GM12878 (cell line): Measurements from ENCODE around the gene GALP. TPM values are rescaled to one million over a fixed set of nuclear protein-coding genes. Genes with fewer than 3 reads are reported as not detected.

Experiments
- ATAC-seq: fragments of 200-7000 bp; cut with Tn5 transposase; 3 replicates; pipeline ENCODE4 v1.9.1; 2020; ENCODE audit warnings: mild to moderate bottlenecking, moderate library complexity
- BruUV-seq: library from RNA; stranded (reverse); fragments of 400-500 nt; replicated peaks from 2 replicates; lab custom pipeline; 2021; lab: Mats Ljungman, UMichigan
- CTCF ChIA-PET: fragments of 300-600 bp; sonication (Branson Sonifier 250); formaldehyde crosslinking; extraction: SDS; loops from one replicate; lab custom pipeline; 2021; ENCODE audit warnings: inconsistent platforms; lab: Yijun Ruan, JAX
- POLR2A ChIA-PET: fragments of 350-600 bp; formaldehyde crosslinking; extraction: SDS; loops from one replicate; lab custom pipeline; 2021; ENCODE audit warnings: inconsistent platforms; lab: Charles Lee
- RAD21 ChIA-PET: fragments of 300-600 bp; sonication (Branson Sonifier 250); formaldehyde crosslinking; loops from one replicate; lab custom pipeline; 2023; ENCODE audit warnings: antibody characterized with exemption; ENCODE audit not compliant: unreplicated experiment; lab: Charles Lee
- SMC1A ChIA-PET: fragments of 300-600 bp; sonication (Branson Sonifier 250); formaldehyde crosslinking; loops from one replicate; lab custom pipeline; 2023; ENCODE audit not compliant: unreplicated experiment, uncharacterized antibody; lab: Charles Lee
- DNase-seq: peaks from one replicate; pipeline ENCODE4 v3.0.0-alpha.2; 2011; ENCODE audit warnings: low read depth, low spot score
- FAIRE-seq: peaks from 3 replicates; lab custom pipeline; 2011; peaks lifted over from hg19 to GRCh38; lab: Jason Lieb, UNC
- H2AFZ ChIP-seq: 2 replicates; pipeline ENCODE4 v1.6.0; 2011; ENCODE audit warnings: low read depth, low read length, control low read depth; ENCODE audit not compliant: control insufficient read depth
- H3K27ac ChIP-seq: 2 replicates; pipeline ENCODE4 v1.5.1; 2011; ENCODE audit warnings: control low read depth; ENCODE audit not compliant: control insufficient read depth, insufficient read depth
- H3K27me3 ChIP-seq, 2 experiments: replicated peaks in 1 of 2; 2 replicates each; pipeline versions ENCODE4 v1.6.0 to v1.6.1; 2011; ENCODE audit warnings: low read length in 1 of 2; ENCODE audit not compliant: control insufficient read depth in 2 of 2, insufficient read depth in 2 of 2
- H3K36me3 ChIP-seq, 2 experiments: 2 replicates each; pipeline ENCODE4 v1.5.1; 2011; ENCODE audit warnings: low read length in 1 of 2; ENCODE audit not compliant: control insufficient read depth in 2 of 2, insufficient read depth in 2 of 2
- H3K4me1 ChIP-seq: 2 replicates; pipeline ENCODE4 v1.6.1; 2011; ENCODE audit warnings: mild to moderate bottlenecking, low read length, moderate library complexity, mixed read lengths; ENCODE audit not compliant: control insufficient read depth, insufficient read depth
- H3K4me2 ChIP-seq: 2 replicates; pipeline ENCODE4 v1.6.0; 2011; ENCODE audit warnings: control low read depth; ENCODE audit not compliant: control insufficient read depth, insufficient read depth
- H3K4me3 ChIP-seq: fragments of 200-600 bp; sonication (generic); 2 replicates; pipeline ENCODE4 v1.5.1; 2016
- H3K79me2 ChIP-seq: 2 replicates; pipeline ENCODE4 v1.6.0; 2011; ENCODE audit warnings: low read length; ENCODE audit not compliant: control insufficient read depth, insufficient read depth
- H3K9ac ChIP-seq: 2 replicates; pipeline ENCODE4 v1.8.0; 2011; ENCODE audit warnings: low read length, control low read depth, mixed read lengths; ENCODE audit not compliant: control insufficient read depth, insufficient read depth
- H3K9me3 ChIP-seq: replicated peaks from 3 replicates; pipeline ENCODE4 v1.5.1; 2011; ENCODE audit warnings: mild to moderate bottlenecking, low read length; ENCODE audit not compliant: control insufficient read depth, insufficient read depth
- H4K20me1 ChIP-seq: 2 replicates; pipeline ENCODE4 v1.6.0; 2011; ENCODE audit not compliant: control insufficient read depth, insufficient read depth
- BMI1 ChIP-seq: fragments of 450-650 bp; IDR thresholded peaks from 2 replicates; pipeline ENCODE4 v1.6.1; 2016; ENCODE audit warnings: mild to moderate bottlenecking, moderate library complexity, borderline replicate concordance
- CREM ChIP-seq: IDR thresholded peaks from 2 replicates; pipeline ENCODE4 v1.6.1; 2014; ENCODE audit warnings: antibody characterized with exemption, low read depth
- GABPA ChIP-seq: IDR thresholded peaks from 2 replicates; pipeline ENCODE4 v1.6.1; 2014; ENCODE audit warnings: antibody characterized with exemption, low read depth, mild to moderate bottlenecking, inconsistent platforms
- HDAC2 ChIP-seq: fragments of 200-600 bp; sonication (generic); IDR thresholded peaks from 2 replicates; pipeline ENCODE4 v1.6.1; 2017
- KLF5 ChIP-seq: fragments of 450-650 bp; IDR thresholded peaks from 2 replicates; pipeline ENCODE4 v1.6.1; 2014; ENCODE audit warnings: mild to moderate bottlenecking; ENCODE audit not compliant: partially characterized antibody
- NFIC ChIP-seq: IDR thresholded peaks from 2 replicates; pipeline ENCODE4 v1.6.1; 2012; ENCODE audit warnings: low read depth, mild to moderate bottlenecking, inconsistent platforms, low read length, moderate library complexity
- NFYA ChIP-seq: IDR thresholded peaks from 2 replicates; pipeline ENCODE4 v1.6.1; 2011; ENCODE audit warnings: low read depth, mild to moderate bottlenecking, low read length, improper control_type of control experiment, borderline replicate concordance
- SMARCA5 ChIP-seq: fragments of 450-650 bp; IDR thresholded peaks from 2 replicates; pipeline ENCODE4 v1.6.1; 2017; ENCODE audit warnings: mild to moderate bottlenecking
- TARDBP ChIP-seq: IDR thresholded peaks from 2 replicates; pipeline ENCODE4 v1.6.1; 2016; ENCODE audit warnings: borderline replicate concordance
- TCF7 ChIP-seq: IDR thresholded peaks from 2 replicates; pipeline ENCODE4 v1.6.1; 2014; ENCODE audit warnings: antibody characterized with exemption, borderline replicate concordance
- WGBS: methylation state at CpG from one replicate; pipeline ENCODE4 v1.1.6; 2016; ENCODE audit warnings: low lambda C conversion rate; ENCODE audit not compliant: insufficient replicate concordance, insufficient coverage; ENCODE audit errors: missing lambda C conversion rate; 5-methylcytosine and 5-hydroxymethylcytosine counted together
- in situ Hi-C: fragments of 300-500 bp; cut with MboI; formaldehyde crosslinking; loops from 9 replicates; pipeline ENCODE4 v1.14.3; 2018; ENCODE audit warnings: mixed read lengths
- intact Hi-C: fragments of 100-400 bp; cut with micrococcal nuclease; formaldehyde crosslinking; loops from one replicate; pipeline ENCODE4 v1.14.2; 2022; ENCODE audit not compliant: unreplicated experiment
- polyA plus RNA-seq, 11 experiments: library from polyadenylated mRNA; depleted of rRNA in 4 of 11; unstranded in 6 of 11; stranded (reverse) in 5 of 11; fragments of >200 nt; fragmentation: Nextera tagmentation in 4 of 11; fragmentation: Illumina TruSeq in 1 of 11; extraction: Ambion mirVana in 4 of 11; extraction: Trizol in 1 of 11; gene quantifications; 1 replicate in 1 of 11; 2 replicates in 10 of 11; pipeline versions ENCODE4 v1.2.1 to v1.2.3, GENCODE V29; 2011 to 2016; ENCODE audit warnings: inconsistent platforms in 2 of 11, missing spikeins in 2 of 11, low read depth in 1 of 11
- total RNA-seq, 4 experiments: library from RNA; depleted of rRNA in 3 of 4; stranded (reverse); fragments of >200 nt in 3 of 4; fragmentation: Illumina TruSeq in 1 of 4; extraction: Trizol in 1 of 4; gene quantifications; 2 replicates each; pipeline versions ENCODE4 v1.2.1 to v1.2.3, GENCODE V29; 2013 to 2021
- TF ChIP-seq, protein P1 (sequence below): fragments of 450-650 bp; IDR thresholded peaks from 2 replicates; pipeline ENCODE4 v1.6.1; 2016; ENCODE audit warnings: mild to moderate bottlenecking
- TF ChIP-seq, protein P2 (sequence below): fragments of 450-650 bp; conservative IDR thresholded peaks from 2 replicates; pipeline ENCODE4 v1.6.1; 2017; ENCODE audit warnings: mild to moderate bottlenecking, moderate library complexity
- TF ChIP-seq, protein P3 (sequence below): fragments of 450-650 bp; IDR thresholded peaks from 2 replicates; pipeline ENCODE4 v1.6.1; 2016; ENCODE audit warnings: mild to moderate bottlenecking
- TF ChIP-seq, protein P4 (sequence below): fragments of 450-650 bp; IDR thresholded peaks from 2 replicates; pipeline ENCODE4 v1.6.1; 2017; ENCODE audit warnings: mild to moderate bottlenecking, moderate library complexity

The GALP gene
- total and polyA plus RNA-seq, 10 of the 15 experiments (the other 5 are each of a cell fraction or from before 2014, with no cell fraction given), result not detected

DNA sequence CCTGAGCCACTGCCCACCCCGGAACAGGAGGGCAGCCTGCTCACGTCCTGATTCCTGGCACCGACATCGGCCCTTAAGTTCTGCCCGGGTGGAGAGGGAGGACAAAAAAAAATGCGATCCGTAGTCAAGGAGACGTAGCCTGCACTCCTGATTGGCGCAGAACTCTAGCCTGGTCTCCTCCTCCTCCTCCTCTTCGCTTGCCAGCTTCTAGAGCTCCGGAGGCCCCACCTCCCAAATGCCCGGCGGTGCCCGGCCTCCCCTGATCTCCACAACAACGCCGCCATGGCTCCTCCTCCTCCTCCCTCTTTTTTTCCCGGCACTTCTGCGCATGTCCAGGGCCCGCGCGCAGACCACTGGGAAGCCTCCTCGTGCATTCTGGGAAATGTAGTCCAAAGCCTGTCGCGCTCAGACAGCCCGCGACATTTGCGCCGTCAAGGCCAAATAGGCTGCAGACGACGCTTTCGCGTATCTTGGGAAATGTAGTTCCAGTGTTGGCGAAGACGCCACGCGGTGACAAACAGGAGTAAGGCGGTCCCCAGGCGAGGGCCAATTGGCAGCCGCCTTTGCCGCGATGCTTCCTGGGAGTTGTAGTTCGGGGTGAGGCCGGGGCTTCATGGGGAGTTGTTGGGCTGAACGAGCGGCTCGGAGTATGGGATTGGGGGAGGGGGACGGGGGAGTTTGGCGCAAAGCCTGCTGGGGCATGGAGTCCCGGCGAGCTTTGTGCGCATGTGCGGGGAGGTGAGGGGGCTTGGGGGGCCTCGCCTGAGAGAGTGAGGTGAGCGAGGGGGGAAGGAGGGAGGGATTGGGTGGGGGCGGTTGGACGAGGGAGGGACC, 35.0 kb upstream of the GALP start, which contains the start of gene ZNF444:
ZNF444 (plus strand) TSS at position 705 of the 834 bp plus-strand sequence. CDS start 5,625 bp downstream, outside the sequence.
- WGBS, result 1% methylated on average over 50 of the region's 56 CpGs
- H3K9me3 ChIP-seq, result no peaks in the 10 kb centered on the region
- DNase-seq (peak; percentile 97), ATAC-seq (peak; percentile 96), FAIRE-seq (peak; percentile 98)
- no TSS peak for BruUV-seq
- CTCF ChIA-PET, result interaction anchor here (1.0 to 1.5 kb wide), 2 partner anchors 92 to 208 kb away, joined by 3 read pairs; no protein-coding TSS in a partner anchor
- intact Hi-C loops (loop anchor here (1.0 kb wide), 1 partner anchor 174 kb away; the partner anchor contains the start of gene ZSCAN5A), in situ Hi-C loops (loop anchor here (25.0 kb wide), 1 partner anchor 1672 kb away; the partner anchor contains the start of gene ZNF552)
- peaks cover 15% of the 10 kb centered on the region for H3K4me1 ChIP-seq
- H3K79me2 ChIP-seq, result peaks cover 20% of the 10 kb centered on the region
- H3K27me3 ChIP-seq, result no peaks in the 10 kb centered on the region
- peaks cover 0 to 5% of the 10 kb centered on the region in 2 experiments; a peak in 2 of 4 replicates for H3K36me3 ChIP-seq
- H3K4me3 ChIP-seq, result peak within 1 kb of the TSS; percentile 75
- RAD21 ChIA-PET, result interaction anchor here (1.2 to 2.2 kb wide), 3 partner anchors 60 to 74 kb away, joined by 3 to 7 read pairs (median 6); no protein-coding TSS in a partner anchor
- POLR2A ChIA-PET, result interaction anchor here (1.0 to 5.6 kb wide), 2 partner anchors 19 to 30 kb away, joined by 5 to 29 read pairs; partner anchors contain the start of gene ZNF787
- H2AFZ ChIP-seq, result peak within 1 kb of the TSS; percentile 91
- H4K20me1 ChIP-seq, result no peaks in the 10 kb centered on the region
- H3K9ac ChIP-seq, result peak within 1 kb of the TSS; percentile 82
- SMC1A ChIA-PET, result no interaction called here
- H3K4me2 ChIP-seq, result peak within 1 kb of the TSS; percentile 93
- H3K27ac ChIP-seq, result peak within 1 kb of the TSS; percentile 82
- no peak for TF ChIP-seq HDAC2
- TF ChIP-seq NFYA, result no peak
- TF ChIP-seq, protein P1, sequence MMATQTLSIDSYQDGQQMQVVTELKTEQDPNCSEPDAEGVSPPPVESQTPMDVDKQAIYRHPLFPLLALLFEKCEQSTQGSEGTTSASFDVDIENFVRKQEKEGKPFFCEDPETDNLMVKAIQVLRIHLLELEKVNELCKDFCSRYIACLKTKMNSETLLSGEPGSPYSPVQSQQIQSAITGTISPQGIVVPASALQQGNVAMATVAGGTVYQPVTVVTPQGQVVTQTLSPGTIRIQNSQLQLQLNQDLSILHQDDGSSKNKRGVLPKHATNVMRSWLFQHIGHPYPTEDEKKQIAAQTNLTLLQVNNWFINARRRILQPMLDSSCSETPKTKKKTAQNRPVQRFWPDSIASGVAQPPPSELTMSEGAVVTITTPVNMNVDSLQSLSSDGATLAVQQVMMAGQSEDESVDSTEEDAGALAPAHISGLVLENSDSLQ, result peak; percentile 81
- TF ChIP-seq, protein P2, sequence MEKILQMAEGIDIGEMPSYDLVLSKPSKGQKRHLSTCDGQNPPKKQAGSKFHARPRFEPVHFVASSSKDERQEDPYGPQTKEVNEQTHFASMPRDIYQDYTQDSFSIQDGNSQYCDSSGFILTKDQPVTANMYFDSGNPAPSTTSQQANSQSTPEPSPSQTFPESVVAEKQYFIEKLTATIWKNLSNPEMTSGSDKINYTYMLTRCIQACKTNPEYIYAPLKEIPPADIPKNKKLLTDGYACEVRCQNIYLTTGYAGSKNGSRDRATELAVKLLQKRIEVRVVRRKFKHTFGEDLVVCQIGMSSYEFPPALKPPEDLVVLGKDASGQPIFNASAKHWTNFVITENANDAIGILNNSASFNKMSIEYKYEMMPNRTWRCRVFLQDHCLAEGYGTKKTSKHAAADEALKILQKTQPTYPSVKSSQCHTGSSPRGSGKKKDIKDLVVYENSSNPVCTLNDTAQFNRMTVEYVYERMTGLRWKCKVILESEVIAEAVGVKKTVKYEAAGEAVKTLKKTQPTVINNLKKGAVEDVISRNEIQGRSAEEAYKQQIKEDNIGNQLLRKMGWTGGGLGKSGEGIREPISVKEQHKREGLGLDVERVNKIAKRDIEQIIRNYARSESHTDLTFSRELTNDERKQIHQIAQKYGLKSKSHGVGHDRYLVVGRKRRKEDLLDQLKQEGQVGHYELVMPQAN, result 0 out of 2 replicates have a peak, but pooled peaks have one; percentile 60
- TF ChIP-seq SMARCA5, result no peak
- TF ChIP-seq, protein P3, sequence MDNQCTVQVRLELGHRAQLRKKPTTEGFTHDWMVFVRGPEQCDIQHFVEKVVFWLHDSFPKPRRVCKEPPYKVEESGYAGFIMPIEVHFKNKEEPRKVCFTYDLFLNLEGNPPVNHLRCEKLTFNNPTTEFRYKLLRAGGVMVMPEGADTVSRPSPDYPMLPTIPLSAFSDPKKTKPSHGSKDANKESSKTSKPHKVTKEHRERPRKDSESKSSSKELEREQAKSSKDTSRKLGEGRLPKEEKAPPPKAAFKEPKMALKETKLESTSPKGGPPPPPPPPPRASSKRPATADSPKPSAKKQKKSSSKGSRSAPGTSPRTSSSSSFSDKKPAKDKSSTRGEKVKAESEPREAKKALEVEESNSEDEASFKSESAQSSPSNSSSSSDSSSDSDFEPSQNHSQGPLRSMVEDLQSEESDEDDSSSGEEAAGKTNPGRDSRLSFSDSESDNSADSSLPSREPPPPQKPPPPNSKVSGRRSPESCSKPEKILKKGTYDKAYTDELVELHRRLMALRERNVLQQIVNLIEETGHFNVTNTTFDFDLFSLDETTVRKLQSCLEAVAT, result peak; percentile 44
- 0 out of 2 replicates have a peak, but pooled peaks have one; percentile 51 for TF ChIP-seq GABPA
- TF ChIP-seq, protein P4, sequence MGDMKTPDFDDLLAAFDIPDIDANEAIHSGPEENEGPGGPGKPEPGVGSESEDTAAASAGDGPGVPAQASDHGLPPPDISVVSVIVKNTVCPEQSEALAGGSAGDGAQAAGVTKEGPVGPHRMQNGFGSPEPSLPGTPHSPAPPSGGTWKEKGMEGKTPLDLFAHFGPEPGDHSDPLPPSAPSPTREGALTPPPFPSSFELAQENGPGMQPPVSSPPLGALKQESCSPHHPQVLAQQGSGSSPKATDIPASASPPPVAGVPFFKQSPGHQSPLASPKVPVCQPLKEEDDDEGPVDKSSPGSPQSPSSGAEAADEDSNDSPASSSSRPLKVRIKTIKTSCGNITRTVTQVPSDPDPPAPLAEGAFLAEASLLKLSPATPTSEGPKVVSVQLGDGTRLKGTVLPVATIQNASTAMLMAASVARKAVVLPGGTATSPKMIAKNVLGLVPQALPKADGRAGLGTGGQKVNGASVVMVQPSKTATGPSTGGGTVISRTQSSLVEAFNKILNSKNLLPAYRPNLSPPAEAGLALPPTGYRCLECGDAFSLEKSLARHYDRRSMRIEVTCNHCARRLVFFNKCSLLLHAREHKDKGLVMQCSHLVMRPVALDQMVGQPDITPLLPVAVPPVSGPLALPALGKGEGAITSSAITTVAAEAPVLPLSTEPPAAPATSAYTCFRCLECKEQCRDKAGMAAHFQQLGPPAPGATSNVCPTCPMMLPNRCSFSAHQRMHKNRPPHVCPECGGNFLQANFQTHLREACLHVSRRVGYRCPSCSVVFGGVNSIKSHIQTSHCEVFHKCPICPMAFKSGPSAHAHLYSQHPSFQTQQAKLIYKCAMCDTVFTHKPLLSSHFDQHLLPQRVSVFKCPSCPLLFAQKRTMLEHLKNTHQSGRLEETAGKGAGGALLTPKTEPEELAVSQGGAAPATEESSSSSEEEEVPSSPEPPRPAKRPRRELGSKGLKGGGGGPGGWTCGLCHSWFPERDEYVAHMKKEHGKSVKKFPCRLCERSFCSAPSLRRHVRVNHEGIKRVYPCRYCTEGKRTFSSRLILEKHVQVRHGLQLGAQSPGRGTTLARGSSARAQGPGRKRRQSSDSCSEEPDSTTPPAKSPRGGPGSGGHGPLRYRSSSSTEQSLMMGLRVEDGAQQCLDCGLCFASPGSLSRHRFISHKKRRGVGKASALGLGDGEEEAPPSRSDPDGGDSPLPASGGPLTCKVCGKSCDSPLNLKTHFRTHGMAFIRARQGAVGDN, result no peak
- TF ChIP-seq KLF5, result peak; percentile 73
- TF ChIP-seq CREM, result peak; percentile 99
- TF ChIP-seq BMI1, result peak; percentile 74; the same call in 1 of the 2 replicates
- no peak for TF ChIP-seq NFIC
- TF ChIP-seq TCF7, result no peak
- TF ChIP-seq TARDBP, result peak; percentile 95
